ENCODE data around the gene SPTLC2. TPM values are rescaled to one million over a fixed set of nuclear protein-coding genes. Genes with fewer than 3 reads are reported as not detected.

The SPTLC2 gene
- total and polyA plus RNA-seq, 9 donors, result 8.0 to 31.1 (median 21.5) TPM

- TF ChIP-seq CTCF (IDR thresholded peaks at IDR 0.05) (no peak), POLR2A (IDR thresholded peaks at IDR 0.05) (no peak), EP300 (IDR thresholded peaks at IDR 0.05) (no peak)
- Histone ChIP-seq H3K36me3 (no peaks in the 10 kb centered on the region), H3K27me3 (no peaks in the 10 kb centered on the region), H3K9me3 (no peaks in the 10 kb centered on the region), H3K4me3 (no peak overlapping the region), H3K4me1 (ENCODE audit: insufficient read depth) (no peaks in the 10 kb centered on the region), H3K27ac (no peak overlapping the region)
- intact Hi-C loops (cut with DNase I), result no loop called here
- DNase-seq, result no peak
- WGBS, 3 donors, result 88 to 96% (median 93%) methylated on average over 6 of the region's 6 CpGs
Observed at GRCh38 chr14:77489041-77489440, 127.4 kb downstream of the SPTLC2 start.

GRCh38 chr14:77488558-77488957 lies 127.9 kb downstream of the SPTLC2 start:
- H3K36me3 ChIP-seq, result no peaks in the 10 kb centered on the region
- no peak overlapping the region for H3K4me3 ChIP-seq
- no peaks in the 10 kb centered on the region for H3K9me3 ChIP-seq
- TF ChIP-seq POLR2A (IDR thresholded peaks at IDR 0.05) (no peak), CTCF (IDR thresholded peaks at IDR 0.05) (no peak), EP300 (IDR thresholded peaks at IDR 0.05) (no peak)
- 84 to 87% (median 85%) methylated on average over 7 of the region's 7 CpGs for WGBS, 3 donors
- no peak overlapping the region for H3K27ac ChIP-seq
- no peaks in the 10 kb centered on the region for H3K4me1 ChIP-seq (ENCODE audit: insufficient read depth)
- intact Hi-C loops (cut with DNase I), result no loop called here
- no peaks in the 10 kb centered on the region for H3K27me3 ChIP-seq
- DNase-seq, result no peak

GRCh38 chr14:77485901-77486678 lies 130.3 kb downstream of the SPTLC2 start:
- Histone ChIP-seq H3K27ac (no peak overlapping the region), H3K4me1 (ENCODE audit: insufficient read depth) (no peaks in the 10 kb centered on the region), H3K27me3 (no peaks in the 10 kb centered on the region), H3K4me3 (no peak overlapping the region), H3K9me3 (no peaks in the 10 kb centered on the region), H3K36me3 (no peaks in the 10 kb centered on the region)
- intact Hi-C loops (cut with DNase I), result no loop called here
- WGBS, 3 donors, result 87 to 90% (median 89%) methylated on average over 7 of the region's 7 CpGs
- DNase-seq, result no peak
- TF ChIP-seq EP300 (IDR thresholded peaks at IDR 0.05) (no peak), CTCF (IDR thresholded peaks at IDR 0.05) (no peak), POLR2A (IDR thresholded peaks at IDR 0.05) (no peak)

GRCh38 chr14:77485256-77485655 lies 131.2 kb downstream of the SPTLC2 start:
- TF ChIP-seq POLR2A (IDR thresholded peaks at IDR 0.05) (no peak), CTCF (IDR thresholded peaks at IDR 0.05) (no peak), EP300 (IDR thresholded peaks at IDR 0.05) (no peak)

More at GRCh38 chr14:77485256-77485655, 131.2 kb downstream of the SPTLC2 start:
- Histone ChIP-seq H3K27ac (no peak overlapping the region), H3K36me3 (no peaks in the 10 kb centered on the region), H3K4me3 (no peak overlapping the region), H3K4me1 (ENCODE audit: insufficient read depth) (no peaks in the 10 kb centered on the region), H3K27me3 (no peaks in the 10 kb centered on the region), H3K9me3 (no peaks in the 10 kb centered on the region)
- DNase-seq, result no peak
- intact Hi-C loops (cut with DNase I), result no loop called here
- WGBS, 3 donors, result 73 to 86% (median 84%) methylated on average over 3 of the region's 3 CpGs

Data from ovary (tissue), 9 donors.